Esophagus muscularis mucosa (tissue), 4 donors: Measurements from ENCODE around the gene CHST15. TPM values are rescaled to one million over a fixed set of nuclear protein-coding genes. Genes with fewer than 3 reads are reported as not detected.
A peak's percentile ranks its signal among the peaks of the same experiment; 100 is the strongest.

Experiments used
- DNase-seq: peaks from one replicate; pipeline ENCODE4 v3.0.0-alpha.2; 2017; ENCODE audit errors: extremely low spot score
- H3K27ac ChIP-seq, 4 donors: fragments of 200-600 bp; sonication (generic); replicated peaks in 1 of 4; 1 replicate in 3 of 4; 2 replicates in 1 of 4; pipeline ENCODE4 v1.5.1; 2016 to 2019; ENCODE audit warnings: mild to moderate bottlenecking in 1 of 4
- H3K27me3 ChIP-seq, 4 donors: fragments of 200-600 bp; sonication (generic); one replicate each; pipeline versions ENCODE4 v1.5.1 to v1.6.0; 2016 to 2019
- H3K36me3 ChIP-seq, 4 donors: fragments of 200-600 bp; sonication (generic); one replicate each; pipeline ENCODE4 v1.5.1; 2016 to 2019
- H3K4me1 ChIP-seq, 4 donors: fragments of 200-600 bp; sonication (generic); one replicate each; pipeline ENCODE4 v1.5.1; 2016 to 2019
- H3K4me3 ChIP-seq, 4 donors: fragments of 200-600 bp; sonication (generic); 1 replicate in 2 of 4; 2 replicates in 2 of 4; pipeline ENCODE4 v1.5.1; 2016 to 2019; ENCODE audit warnings: mild to moderate bottlenecking in 4 of 4, moderate library complexity in 1 of 4
- H3K9me3 ChIP-seq, 4 donors: fragments of 200-600 bp; sonication (generic); 1 replicate in 3 of 4; 2 replicates in 1 of 4; pipeline ENCODE4 v1.5.1; 2016 to 2019
- CTCF ChIP-seq, 3 experiments: fragments of 200-600 bp in 2 of 3; fragments of 450-650 bp in 1 of 3; sonication (generic) in 2 of 3; IDR thresholded peaks; one replicate each; pipeline ENCODE4 v1.5.1; 2017 to 2019; ENCODE audit warnings: antibody characterized with exemption in 3 of 3, mild to moderate bottlenecking in 2 of 3, moderate library complexity in 1 of 3
- EP300 ChIP-seq: sonication (generic); formaldehyde crosslinking; IDR thresholded peaks from one replicate; pipeline ENCODE4 v1.6.1; 2017; ENCODE audit warnings: antibody characterized with exemption
- POLR2A ChIP-seq: fragments of 450-650 bp; IDR thresholded peaks from one replicate; pipeline ENCODE4 v1.6.1; 2017; ENCODE audit warnings: antibody characterized with exemption, moderate library complexity, mild to moderate bottlenecking, low read depth
- POLR2AphosphoS5 ChIP-seq, 2 donors: sonication (generic); formaldehyde crosslinking; IDR thresholded peaks; one replicate each; pipeline ENCODE4 v1.6.1; 2017; ENCODE audit warnings: antibody characterized with exemption in 2 of 2
- WGBS: methylation state at CpG from one replicate; pipeline ENCODE4 v1.1.5; 2018; 5-methylcytosine and 5-hydroxymethylcytosine counted together
- intact Hi-C: fragments of 100-400 bp; cut with DNase I; formaldehyde crosslinking; loops from one replicate; pipeline ENCODE4 v1.15.1; 2023
- total RNA-seq, 4 donors: library from RNA; depleted of rRNA; stranded (reverse); fragments of >200 nt; gene quantifications; one replicate each; pipeline versions ENCODE4 v1.1.0 to v1.2.1, GENCODE V29; 2016

Gene CHST15
- total RNA-seq, 4 donors from 2014 or later: 48.2 to 76.1 (median 62.5) TPM

DNA sequence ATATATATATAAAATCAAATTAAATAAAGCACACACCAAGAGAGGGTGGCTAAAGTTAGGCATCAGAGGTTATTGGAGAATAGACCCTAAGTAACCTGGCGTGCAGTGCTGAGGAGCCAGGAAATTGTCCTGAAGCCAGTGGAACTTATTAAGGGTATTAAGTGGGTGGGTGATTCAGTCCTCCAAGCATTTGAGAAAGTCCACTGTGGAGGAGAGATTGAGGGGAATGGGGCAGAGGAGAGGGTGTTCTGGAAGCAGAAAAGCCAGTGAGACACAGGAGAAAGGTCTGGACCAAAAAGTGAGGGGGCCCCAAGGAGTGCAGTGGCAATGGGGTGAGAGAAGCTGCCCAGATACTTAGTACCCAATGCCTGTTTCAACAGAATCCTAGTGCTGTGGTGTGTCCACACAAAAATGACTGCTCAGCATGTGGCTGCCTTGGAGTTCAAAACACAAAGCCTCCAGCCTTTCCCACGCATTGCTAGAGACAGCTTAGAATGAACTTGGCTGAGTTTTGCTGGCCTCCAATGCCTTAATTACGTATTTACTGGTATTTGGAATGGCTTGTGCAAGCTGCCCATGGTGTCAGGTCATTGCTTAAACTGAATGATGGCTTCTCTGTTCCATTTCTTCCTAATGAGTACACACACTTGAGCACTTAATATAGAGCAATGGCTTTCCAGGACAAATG is 44.9 kb upstream of the CHST15 start:
- H3K27ac ChIP-seq: peak overlapping the region; percentile 57 to 72 (median 60)
- WGBS: 69% methylated on average over 3 of the region's 3 CpGs
- H3K4me3 ChIP-seq: no peak overlapping the region
- DNase-seq: no peak
- intact Hi-C loops: no loop called here
- TF ChIP-seq CTCF (IDR thresholded peaks at IDR 0.05) (no peak), EP300 (peak; percentile 5), POLR2AphosphoS5 (IDR thresholded peaks at IDR 0.05) (peak; percentile 63 to 78), POLR2A (no peak)
- H3K9me3 ChIP-seq: no peaks in the 10 kb centered on the region
- H3K36me3 ChIP-seq: no peaks in the 10 kb centered on the region
- peaks cover 0 to 21% (median 13%) of the 10 kb centered on the region in 4 donors for H3K4me1 ChIP-seq
- no peaks in the 10 kb centered on the region for H3K27me3 ChIP-seq

- 92% methylated on average over 9 of the region's 9 CpGs for WGBS
- no peak for DNase-seq
- intact Hi-C loops: no loop called here
- Histone ChIP-seq H3K9me3 (no peaks in the 10 kb centered on the region), H3K4me3 (no peak overlapping the region), H3K27ac (no peak overlapping the region), H3K36me3 (no peaks in the 10 kb centered on the region), H3K4me1 (peaks cover 0 to 19% (median 13%) of the 10 kb centered on the region in 4 donors), H3K27me3 (no peaks in the 10 kb centered on the region)
- no peak for TF ChIP-seq EP300
- TF ChIP-seq CTCF (IDR thresholded peaks at IDR 0.05): no peak
- TF ChIP-seq POLR2AphosphoS5 (IDR thresholded peaks at IDR 0.05): no peak
- no peak for TF ChIP-seq POLR2A
These were observed 41.0 kb upstream of the CHST15 start for GRCh38 chr10:124134251-124134893.

- WGBS: 79% methylated on average over 5 of the region's 5 CpGs
- Histone ChIP-seq H3K9me3 (no peaks in the 10 kb centered on the region), H3K27me3 (no peaks in the 10 kb centered on the region), H3K4me1 (peaks cover 0 to 4% (median 3%) of the 10 kb centered on the region in 4 donors), H3K27ac (no peak overlapping the region), H3K4me3 (no peak overlapping the region), H3K36me3 (no peaks in the 10 kb centered on the region)
- intact Hi-C loops: no loop called here
- no peak for DNase-seq
- TF ChIP-seq CTCF (IDR thresholded peaks at IDR 0.05): no peak
- no peak for TF ChIP-seq POLR2A
- TF ChIP-seq POLR2AphosphoS5 (IDR thresholded peaks at IDR 0.05): no peak
- TF ChIP-seq EP300: no peak
These were observed 39.5 kb upstream of the CHST15 start for GRCh38 chr10:124132876-124133275.

- intact Hi-C loops: no loop called here
- Histone ChIP-seq H3K36me3 (no peaks in the 10 kb centered on the region), H3K9me3 (no peaks in the 10 kb centered on the region), H3K27ac (no peak overlapping the region), H3K4me1 (no peaks in the 10 kb centered on the region), H3K4me3 (no peak overlapping the region), H3K27me3 (no peaks in the 10 kb centered on the region)
- TF ChIP-seq EP300: no peak
- TF ChIP-seq CTCF (IDR thresholded peaks at IDR 0.05): no peak
- no peak for TF ChIP-seq POLR2AphosphoS5 (IDR thresholded peaks at IDR 0.05)
- TF ChIP-seq POLR2A: no peak
- no peak for DNase-seq
- WGBS: 90% methylated on average over 2 of the region's 5 CpGs
These were observed 38.9 kb upstream of the CHST15 start for GRCh38 chr10:124132306-124132705.
